22Rv1 (cell line): ENCODE results near the gene PAPSS2.
A peak's percentile ranks its signal among the peaks of the same experiment; 100 is the strongest.

Experiments
- H3K27ac ChIP-seq: fragments of 450-650 bp; 2 replicates; pipeline ENCODE4 v1.5.1; 2017
- CTCF ChIP-seq: fragments of 450-650 bp; IDR thresholded peaks from 2 replicates; pipeline ENCODE4 v1.5.1; 2017; ENCODE audit warnings: mild to moderate bottlenecking
- ZFX ChIP-seq: fragments of 450-650 bp; IDR thresholded peaks from 2 replicates; pipeline ENCODE4 v1.6.1; 2017; ENCODE audit warnings: antibody characterized with exemption, borderline replicate concordance

The PAPSS2 gene

GRCh38 chr10:87764072-87764934 is 104.6 kb downstream of the PAPSS2 start:
- H3K27ac ChIP-seq: no peak overlapping the region
- no peak for TF ChIP-seq ZFX
- no peak for TF ChIP-seq CTCF

- no peak overlapping the region for H3K27ac ChIP-seq
- TF ChIP-seq ZFX (no peak), CTCF (no peak)
Observed at GRCh38 chr10:87765666-87766376, 106.1 kb downstream of the PAPSS2 start.

- TF ChIP-seq CTCF (no peak), ZFX (no peak)
- no peak overlapping the region for H3K27ac ChIP-seq
Observed at GRCh38 chr10:87767253-87767652, 107.6 kb downstream of the PAPSS2 start.

- TF ChIP-seq CTCF: peak; percentile 80
- TF ChIP-seq ZFX: no peak
- H3K27ac ChIP-seq: no peak overlapping the region
Observed at GRCh38 chr10:87771871-87772500, 112.3 kb downstream of the PAPSS2 start.

- H3K27ac ChIP-seq: no peak overlapping the region
- TF ChIP-seq ZFX (no peak), CTCF (no peak)
Observed at GRCh38 chr10:87775766-87776165, 116.1 kb downstream of the PAPSS2 start.

GRCh38 chr10:87776328-87776727 is 116.7 kb downstream of the PAPSS2 start:
- H3K27ac ChIP-seq: no peak overlapping the region
- no peak for TF ChIP-seq CTCF
- TF ChIP-seq ZFX: no peak
